Activated CD4-positive, alpha-beta T cell treated with anti-CD3 and anti-CD28 coated beads, Interleukin-10, Interleukin-2, amounts not matched to agents 100 ng/mL and 50 ng/mL, durations not matched to agents 16 hours and 8 hours (primary cell): ENCODE measurements around the gene DCLK1.

ENCODE experiments used
- DNase-seq: peaks from one replicate; pipeline ENCODE4 v3.0.0-alpha.2; 2020

The DCLK1 gene

DNA sequence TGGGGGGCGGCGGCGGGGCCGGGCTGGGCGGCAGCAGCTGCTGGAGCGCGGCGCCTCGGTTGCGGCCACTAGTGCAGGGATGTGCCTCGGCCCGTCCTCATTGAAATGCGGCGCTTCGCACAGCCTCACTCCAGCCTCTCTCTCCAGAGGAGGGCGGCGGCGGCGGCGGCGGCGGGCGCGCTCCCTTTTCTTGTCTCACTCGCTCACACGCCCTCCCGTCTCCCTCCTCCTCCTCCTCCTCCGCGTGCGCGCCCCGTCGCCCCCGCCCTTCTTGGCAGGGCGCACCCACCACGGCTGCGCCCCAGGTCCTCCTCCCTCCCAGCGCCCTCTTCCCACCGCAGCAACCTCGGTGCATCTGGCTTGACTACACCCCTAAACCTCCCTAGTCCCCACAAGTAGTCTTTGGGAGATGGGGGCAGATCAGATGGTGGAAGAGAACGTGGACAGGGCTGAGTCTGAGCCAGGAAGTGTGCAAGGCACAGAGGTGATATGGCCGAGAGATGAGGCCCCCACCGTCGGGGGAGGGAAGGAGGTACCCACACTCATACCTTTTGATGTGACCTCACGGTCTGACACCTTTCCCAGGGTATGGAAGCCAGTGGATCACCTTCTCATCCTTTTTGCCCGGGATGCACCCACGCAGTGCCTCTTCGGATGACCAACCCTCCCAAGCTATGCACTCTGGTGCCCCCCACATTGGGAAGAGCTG, at the start of gene DCLK1:
Gene DCLK1, minus strand, starts transcription at position 161 of the 709 bp plus-strand sequence.
- no peak for DNase-seq

DNA sequence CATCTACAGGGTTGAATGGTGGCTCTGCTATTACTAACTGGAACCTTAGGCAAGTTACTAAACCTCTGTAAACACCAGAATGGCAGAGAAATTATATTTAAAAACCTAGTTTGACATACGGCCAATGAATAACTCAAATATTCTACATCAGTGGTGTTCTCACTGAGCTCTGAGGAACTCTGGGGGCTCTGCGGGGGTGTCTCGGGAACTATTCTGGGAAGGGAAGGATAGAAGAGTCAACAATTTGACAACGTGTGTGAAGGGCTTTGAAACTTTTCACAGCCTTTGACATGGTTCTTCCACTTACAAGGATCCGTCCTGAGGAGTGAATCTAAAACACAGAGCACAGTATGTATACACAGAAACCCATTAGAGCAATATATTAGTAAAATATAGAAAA, 44.4 kb upstream of the DCLK1 start:
- no peak for DNase-seq

- DNase-seq = no peak
These were observed 43.7 kb upstream of the DCLK1 start for GRCh38 chr13:36174923-36175322.

DNA sequence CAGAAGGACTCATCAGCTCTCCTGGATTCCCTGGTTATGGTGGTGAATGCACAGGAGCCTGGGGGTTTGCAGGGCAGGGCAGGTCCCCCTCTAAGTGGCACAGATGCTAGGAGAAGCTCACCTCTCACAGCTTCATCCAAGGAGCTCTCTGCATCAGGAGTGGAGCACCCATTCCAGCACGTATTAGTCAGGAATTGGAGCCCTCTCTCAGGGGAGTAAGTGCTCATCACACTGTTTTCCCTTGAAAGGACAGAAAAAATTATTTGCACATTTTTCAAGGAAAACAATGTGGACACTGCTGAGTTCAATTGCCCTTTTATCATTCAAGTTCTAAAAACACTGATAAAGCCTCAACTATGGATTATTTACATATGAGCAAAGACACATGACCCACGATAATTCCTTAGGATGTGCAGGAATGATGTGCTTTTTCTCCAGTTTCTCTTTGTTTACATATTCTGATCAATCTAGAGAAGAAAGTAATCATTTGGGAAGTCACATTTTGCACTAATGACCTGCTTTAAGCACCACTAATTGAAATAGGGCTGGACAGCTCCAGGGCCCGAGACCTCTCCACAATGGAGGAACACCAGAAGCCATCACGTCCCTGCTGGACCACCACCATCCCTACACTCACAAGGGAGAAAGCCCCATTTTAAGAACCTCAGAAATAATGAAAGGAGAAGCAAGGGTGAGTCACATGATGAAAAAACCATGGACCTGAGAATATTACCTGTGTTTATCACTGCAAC, 42.6 kb upstream of the DCLK1 start:
- no peak for DNase-seq

GRCh38 chr13:36166046-36166445, 34.9 kb upstream of the DCLK1 start:
- no peak for DNase-seq

- DNase-seq = no peak
These were observed 32.7 kb upstream of the DCLK1 start for GRCh38 chr13:36163809-36164308.

- DNase-seq = no peak
These were observed 32.1 kb upstream of the DCLK1 start for GRCh38 chr13:36163286-36163685.

GRCh38 chr13:36160297-36160696, 29.1 kb upstream of the DCLK1 start:
- no peak for DNase-seq

DNA sequence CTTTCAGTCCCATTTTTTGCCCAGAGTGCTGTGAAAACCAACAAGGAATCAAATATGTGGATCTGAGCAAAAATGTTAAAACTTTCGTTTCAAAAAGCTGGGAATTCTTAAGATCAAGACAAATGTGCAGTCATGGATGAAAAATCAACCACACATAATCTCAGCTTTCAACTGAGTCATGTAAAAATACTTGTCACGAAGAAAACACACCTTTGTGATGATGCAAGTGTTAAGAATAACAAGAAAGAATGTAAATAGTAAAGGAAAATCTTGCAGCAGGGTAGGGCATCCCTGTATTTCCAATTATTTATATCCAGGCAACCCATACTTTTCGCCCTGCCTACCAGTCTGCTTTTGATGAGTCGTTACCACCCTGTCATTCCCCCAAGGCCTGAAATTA, 27.4 kb upstream of the DCLK1 start:
- DNase-seq = no peak

GRCh38 chr13:36157480-36157879, 26.3 kb upstream of the DCLK1 start:
- no peak for DNase-seq

DNA sequence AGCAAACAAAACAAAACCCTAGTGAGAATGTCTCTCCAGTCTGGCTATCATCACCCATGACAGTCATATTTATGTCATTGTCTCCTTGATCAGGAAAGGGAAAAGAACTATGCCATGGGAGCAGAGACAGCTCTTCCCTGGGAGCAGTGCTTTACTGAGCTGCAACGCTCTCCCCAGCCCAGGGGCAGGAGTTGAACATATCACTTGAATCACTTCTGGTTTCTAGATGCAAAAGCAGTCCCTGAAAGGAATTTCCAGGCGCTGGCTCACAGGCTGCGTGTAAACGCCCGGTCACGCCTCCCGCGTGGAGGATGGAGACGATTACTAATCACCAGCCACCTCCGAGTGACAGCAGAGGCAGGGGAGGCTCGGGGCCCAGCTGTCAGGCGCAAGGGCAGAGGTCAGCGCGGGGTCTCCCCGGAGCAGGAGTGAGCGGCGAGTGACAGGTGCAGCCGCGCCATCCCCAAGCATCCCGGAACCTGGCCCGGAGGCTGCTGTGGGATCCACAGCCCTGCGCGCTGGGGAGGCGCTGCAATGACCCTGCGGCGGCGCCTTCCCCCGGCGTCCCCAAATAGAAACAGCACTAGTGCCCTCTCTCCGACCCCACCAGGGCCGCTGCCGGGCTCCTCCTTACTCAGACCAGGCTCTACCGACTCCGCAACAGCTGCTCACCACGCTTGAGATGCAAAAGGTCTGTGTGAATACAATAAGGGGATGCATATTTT, 23.5 kb upstream of the DCLK1 start:
- no peak for DNase-seq

- DNase-seq = no peak
These were observed 20.4 kb upstream of the DCLK1 start for GRCh38 chr13:36151591-36151990.

- no peak for DNase-seq
These were observed 17.3 kb upstream of the DCLK1 start for GRCh38 chr13:36148446-36148845.

DNA sequence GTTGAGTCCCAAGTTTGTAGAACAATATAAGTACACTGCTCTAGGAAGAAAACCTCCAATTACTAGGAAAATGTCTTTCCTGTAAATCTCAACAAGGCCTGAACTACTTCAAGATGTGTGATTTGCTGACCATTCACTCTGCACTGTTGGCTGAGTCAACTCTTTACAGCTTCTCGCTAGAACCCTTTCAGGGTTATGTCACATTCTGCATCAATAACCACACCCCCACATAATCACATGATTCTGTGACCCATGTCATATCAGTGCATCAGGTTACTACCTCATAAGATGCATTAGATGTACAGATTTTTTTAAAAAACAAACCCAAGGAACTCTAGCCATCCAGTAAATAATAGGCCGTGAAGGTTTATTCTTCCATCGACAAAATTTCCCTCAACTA, 16.1 kb upstream of the DCLK1 start:
- no peak for DNase-seq

DNA sequence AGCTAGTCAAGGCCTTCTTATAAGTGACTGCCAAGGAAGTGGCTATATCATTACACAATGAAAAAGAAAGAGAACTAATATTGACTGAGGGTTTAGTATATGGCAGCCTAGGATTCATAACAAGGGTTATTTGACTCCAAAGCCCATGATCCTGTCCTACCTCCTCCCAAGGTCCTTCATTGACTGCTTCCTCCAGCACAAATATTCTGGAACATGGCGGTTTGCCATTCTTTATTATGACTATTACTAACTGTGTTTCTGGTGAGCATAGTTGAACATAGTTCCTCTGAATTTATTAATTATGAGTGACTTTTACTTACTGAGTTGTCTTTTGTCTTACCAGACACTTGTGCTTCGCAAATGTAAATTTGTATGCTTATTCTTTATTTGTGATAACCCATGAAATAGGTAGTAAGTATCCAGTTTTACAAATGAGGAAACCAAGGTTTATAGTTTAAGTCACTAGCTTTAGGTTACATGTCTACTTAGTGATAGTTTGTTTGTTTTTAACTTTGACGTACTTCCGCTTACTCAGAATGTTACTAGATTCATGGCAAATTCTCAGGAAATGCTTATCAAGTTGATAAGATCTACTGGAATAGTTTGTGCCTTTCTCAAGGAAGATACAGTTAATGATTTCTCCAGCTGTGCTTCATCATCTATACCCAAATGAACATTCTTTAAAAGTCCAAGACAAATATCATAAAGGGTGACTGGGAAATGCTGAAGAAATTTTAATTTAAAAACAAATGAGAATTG, 15.5 kb upstream of the DCLK1 start:
- no peak for DNase-seq

GRCh38 chr13:36143738-36144137, 12.6 kb upstream of the DCLK1 start:
- DNase-seq = no peak

DNA sequence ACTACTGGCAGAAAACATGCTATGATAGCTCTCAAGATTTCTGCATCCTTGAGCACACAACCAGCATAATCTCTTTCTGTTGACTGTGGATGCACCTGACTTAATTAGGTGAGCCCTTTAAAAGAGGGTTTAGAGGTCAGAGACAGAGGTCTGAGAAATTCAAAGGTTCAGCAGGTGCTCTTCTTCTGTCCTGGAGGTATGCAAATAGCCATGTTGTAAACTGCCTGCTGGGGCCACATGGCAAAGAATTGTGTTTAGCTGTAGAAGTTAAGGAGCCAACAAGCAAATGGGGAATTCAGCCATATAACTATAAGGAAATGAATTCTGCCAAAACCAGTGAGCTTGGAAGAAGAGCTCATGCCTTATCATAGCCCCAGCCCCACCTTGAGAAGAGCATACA, 11.6 kb upstream of the DCLK1 start:
- DNase-seq = no peak

DNA sequence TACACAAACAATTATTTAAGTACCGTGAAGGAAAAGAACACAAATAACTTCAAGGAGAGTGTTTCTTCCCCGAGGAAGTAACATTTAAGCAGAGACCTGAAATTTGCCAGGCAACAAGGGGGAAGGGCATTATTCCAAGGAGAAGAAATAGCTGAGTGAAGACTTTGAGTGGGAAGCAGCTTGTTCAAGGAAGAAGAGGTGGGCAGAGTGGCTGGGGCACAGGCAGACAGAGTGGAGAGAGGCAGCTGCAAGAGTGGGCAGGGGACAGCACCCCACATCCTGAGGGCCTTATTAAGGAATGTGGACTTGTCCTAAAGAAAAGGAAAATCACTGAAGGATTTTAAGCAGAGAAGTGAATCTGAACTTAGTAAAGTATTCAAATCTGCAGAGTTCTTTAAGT, 4.7 kb upstream of the DCLK1 start:
- DNase-seq = no peak

- no peak for DNase-seq
These were observed 3.5 kb upstream of the DCLK1 start for GRCh38 chr13:36134632-36135031.

GRCh38 chr13:36133950-36134626, 2.9 kb upstream of the DCLK1 start:
- no peak for DNase-seq

GRCh38 chr13:36132376-36132775, 1.2 kb upstream of the DCLK1 start:
- DNase-seq = no peak

DNA sequence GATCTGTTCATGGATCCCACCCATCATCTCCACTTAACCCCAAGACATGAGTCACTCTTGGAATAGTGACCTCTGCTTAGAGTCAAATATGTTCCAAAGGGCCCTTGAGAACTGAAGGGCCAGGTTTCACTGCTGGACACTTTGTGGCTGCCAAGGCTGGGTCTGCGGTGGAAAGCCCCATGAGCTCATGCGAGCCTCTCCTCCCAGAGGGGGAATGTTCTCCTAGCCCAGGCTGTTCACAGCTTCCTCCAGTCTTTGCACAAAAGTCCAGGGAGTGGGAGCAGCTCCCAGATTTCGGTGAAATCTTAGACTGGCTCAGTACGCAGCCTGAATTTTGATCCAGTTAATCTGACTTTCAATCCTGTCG, 732 bp upstream of the DCLK1 start:
- DNase-seq = no peak
